Stimulated activated CD8-positive, alpha-beta memory T cell treated with anti-CD3 and anti-CD28 coated beads, Interleukin-15, amount 100 ng/mL, for 1 hour (primary cell): ENCODE results near the gene PAK3.

Experiments
- DNase-seq: peaks from one replicate; pipeline ENCODE4 v3.0.0-alpha.2; 2020; ENCODE audit warnings: low read depth

The PAK3 gene

GRCh38 chrX:111262086-111262485, 166.1 kb downstream of the PAK3 start:
- DNase-seq: no peak

- no peak for DNase-seq
These were observed 168.4 kb downstream of the PAK3 start for GRCh38 chrX:111264385-111264784.

GRCh38 chrX:111265486-111265885, 169.5 kb downstream of the PAK3 start:
- no peak for DNase-seq

GRCh38 chrX:111268506-111268905, 172.5 kb downstream of the PAK3 start:
- no peak for DNase-seq

GRCh38 chrX:111270339-111270738, 174.3 kb downstream of the PAK3 start, which contains the start of gene CAPN6:
TSS of gene CAPN6 (minus strand) at chrX:111270483. CDS start at chrX:111263936, 6,547 bp downstream.
- no peak for DNase-seq
